GM18526 (cell line): Measurements from ENCODE around the gene TSPYL4.

Experiments
- POLR2A ChIP-seq: IDR thresholded peaks from 3 replicates; pipeline ENCODE4 v1.6.1; 2011; ENCODE audit not compliant: insufficient read length; ENCODE audit errors: extremely low read depth

The TSPYL4 gene

DNA sequence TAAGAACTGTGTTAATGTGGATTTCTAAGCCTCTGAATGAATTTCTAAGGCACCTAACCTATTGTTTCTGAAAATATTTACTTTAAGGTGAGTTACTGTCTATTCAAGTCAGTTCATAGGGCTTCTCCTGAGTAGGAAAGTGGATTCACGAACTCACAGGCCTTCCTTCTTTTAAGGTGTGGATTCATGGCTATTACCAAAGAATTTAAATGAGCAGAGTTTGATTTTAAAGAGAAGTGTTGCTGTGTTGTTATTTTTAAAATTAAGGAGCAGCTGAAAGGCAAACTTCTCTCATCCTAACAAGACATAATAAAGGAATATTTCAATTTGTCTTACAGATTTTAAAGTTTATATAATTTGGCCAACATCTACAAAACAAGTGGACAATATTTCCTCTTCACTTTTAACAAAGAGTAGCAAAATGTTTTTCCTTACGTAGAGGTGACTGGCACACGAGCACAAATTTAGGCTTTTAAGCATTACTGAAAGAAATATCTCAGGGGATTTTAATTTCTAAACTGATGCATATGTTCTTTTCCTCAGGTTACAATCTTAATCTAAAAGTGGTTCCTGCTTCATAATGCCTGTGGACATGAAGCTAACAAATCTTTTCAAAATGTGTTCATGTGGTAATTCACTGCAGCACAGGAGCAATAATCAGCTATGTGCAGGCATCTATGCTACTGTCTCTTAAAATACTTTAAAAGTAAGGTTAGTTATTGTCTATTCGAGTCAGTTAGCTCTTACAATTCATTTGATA, 602 bp upstream of the TSPYL4 start:
- no peak for TF ChIP-seq POLR2A

DNA sequence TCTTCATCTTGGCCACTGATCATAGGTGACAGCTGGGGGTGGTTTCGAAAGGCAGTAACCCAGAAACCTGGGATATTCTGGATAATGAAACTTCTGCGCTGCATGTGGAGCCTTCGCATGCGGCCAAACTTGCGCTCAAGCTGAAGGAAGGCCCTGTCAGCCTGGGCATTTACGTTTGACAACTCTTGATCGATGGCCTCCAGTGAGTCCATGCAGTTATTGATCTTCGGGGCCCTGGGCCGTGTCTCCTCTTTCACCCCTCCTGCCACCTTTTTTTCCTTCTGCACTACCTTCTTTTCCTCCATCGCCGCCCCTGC, 729 bp downstream of the TSPYL4 start:
- TF ChIP-seq POLR2A: no peak

DNA sequence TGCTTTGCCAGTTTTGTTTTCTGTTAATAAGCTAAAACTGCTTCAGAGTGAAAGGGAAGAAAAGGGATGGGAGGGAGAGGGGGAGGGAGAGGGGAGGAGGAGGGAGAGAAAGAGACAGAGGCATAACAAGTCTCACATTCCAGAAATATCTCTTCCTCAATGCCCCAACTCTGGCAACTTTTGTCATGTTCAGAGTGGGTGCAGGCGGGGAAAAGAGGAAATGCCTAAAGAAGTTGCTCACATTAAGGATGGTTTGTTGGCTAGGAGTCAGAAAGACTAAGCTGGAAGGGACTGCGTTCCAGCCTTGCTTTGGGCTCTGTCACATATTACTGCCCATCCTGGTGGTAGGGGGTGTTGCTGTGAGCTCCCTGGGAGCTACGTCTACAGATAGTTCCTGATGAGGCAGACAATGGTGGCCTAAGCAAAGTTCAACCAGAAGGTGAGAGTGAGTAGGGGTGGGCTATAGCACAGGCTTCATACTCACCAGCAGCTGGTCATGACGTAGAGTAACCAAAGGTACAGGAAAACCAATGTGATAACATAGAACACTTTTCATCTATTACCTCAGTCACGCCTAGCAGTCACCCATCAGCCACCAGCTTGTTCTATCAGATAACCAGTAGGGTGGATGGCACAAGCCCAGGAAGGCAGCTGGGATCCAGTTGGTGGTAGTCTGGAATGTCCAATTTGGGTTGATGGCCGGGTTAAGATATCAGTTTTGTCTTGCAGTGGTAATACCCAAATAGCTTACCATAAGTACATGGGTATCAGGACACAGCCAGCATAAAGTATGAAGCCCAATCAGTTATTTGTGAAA, 2.1 kb downstream of the TSPYL4 start:
- TF ChIP-seq POLR2A: no peak

DNA sequence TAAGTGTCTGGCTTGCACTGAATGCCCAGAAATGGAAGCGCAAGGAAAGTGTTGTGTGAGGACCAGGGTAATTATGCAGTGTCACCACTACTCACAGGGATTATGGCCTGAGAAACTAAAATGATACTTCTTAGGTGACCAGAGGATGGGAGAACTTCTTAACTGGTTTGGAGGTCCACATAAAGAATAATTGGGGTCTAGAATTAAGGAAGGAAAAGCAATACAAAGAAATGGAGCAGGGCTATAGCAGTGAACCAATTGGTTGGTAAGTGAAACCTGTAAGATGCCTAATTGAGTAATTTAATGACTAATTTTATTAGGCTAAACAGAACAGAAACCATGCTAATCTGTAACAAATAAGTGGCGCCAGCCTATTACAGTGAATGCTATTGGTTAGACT, 5.3 kb downstream of the TSPYL4 start:
- no peak for TF ChIP-seq POLR2A

DNA sequence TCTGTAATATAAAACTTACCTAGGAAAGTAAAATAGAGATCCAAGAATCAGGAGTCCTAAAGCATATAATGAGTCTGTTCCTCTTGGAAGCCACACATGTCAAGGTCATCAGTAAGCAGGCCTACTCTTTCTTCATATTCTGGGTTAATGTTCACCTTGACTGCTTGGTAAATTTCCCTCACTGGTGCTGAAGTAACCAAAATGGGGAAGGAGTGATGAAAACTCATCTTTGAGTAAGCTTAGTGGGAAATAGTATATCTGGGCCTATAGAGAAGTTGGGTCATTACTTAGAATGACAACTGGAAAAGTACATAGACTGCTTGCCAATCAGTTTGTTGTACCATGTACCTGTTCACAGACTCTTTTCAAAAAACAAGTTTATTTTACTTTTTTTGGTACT, 6.6 kb downstream of the TSPYL4 start:
- TF ChIP-seq POLR2A: no peak

DNA sequence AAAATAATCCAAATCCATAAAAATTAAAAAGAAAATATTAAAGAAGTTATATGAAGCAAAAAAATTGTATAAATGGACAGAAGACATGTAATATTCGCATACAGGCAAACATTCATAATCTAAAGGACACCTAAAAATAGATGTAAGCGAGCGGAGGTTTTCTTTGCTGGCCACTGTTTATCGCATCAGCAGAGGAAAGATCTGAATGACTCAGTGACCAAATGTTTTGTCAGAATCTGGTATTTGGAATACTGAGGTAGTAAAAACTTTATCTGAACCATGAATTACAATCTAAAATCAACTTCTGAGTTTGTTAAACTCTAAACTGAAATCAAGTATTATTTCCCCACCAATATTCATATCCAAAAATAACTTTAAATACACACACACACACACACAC, 7.8 kb downstream of the TSPYL4 start:
- no peak for TF ChIP-seq POLR2A

DNA sequence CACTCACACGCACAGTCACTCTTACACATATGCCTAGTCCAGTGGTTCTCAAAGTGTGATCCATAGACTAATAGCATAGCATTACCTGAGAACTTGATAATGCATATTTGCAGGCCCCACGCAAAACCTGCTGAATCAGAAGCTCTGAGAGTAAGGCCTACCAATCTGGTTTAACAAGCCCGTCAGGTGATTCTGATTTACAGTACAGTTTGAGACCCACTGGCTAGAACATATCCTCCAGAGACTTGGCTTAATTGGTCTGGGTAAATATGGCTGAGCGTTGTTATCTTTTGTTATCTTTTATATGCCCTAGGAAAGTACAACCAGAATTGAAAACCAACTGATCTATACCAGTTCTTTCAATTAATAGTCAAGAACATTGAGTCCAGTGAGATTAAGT, 9.6 kb downstream of the TSPYL4 start:
- TF ChIP-seq POLR2A: no peak

DNA sequence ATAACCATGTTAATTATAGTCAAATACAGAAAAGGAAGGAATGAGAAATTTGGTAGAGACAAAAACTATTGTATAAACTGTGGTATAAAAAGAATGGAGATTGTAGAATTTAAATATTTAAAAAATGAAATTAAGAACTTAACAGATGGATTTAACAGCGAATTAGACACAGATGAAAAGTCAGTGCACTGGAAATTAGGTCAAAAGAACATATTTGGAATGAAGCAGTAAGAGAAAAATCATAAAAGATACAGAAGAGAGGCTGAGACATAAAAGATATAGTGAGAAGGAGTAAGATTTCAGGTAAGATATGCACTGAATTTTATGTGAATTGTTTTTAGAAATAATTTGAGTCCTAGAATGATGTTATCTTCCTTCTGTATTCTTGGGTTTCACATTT, 14.0 kb downstream of the TSPYL4 start:
- no peak for TF ChIP-seq POLR2A

DNA sequence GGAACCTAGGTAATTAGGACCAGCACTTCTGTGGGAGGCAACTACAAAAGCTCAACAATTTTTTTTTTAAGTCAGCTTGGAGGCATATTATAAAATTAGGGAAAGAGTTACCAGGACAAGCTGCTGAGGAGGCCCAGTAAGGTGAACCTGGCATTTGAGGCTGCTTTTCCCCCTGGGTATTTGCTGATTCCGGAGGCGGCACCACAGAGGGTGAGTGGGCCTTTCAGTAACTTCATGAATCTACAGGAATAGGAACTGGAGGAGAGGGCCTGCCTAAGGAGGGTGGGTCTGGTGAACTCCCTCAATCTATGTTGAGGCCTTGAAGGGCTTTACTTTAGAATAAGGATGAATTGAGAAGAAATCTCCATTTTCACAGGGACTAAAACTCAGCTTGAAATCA, 14.6 kb downstream of the TSPYL4 start:
- TF ChIP-seq POLR2A: no peak

DNA sequence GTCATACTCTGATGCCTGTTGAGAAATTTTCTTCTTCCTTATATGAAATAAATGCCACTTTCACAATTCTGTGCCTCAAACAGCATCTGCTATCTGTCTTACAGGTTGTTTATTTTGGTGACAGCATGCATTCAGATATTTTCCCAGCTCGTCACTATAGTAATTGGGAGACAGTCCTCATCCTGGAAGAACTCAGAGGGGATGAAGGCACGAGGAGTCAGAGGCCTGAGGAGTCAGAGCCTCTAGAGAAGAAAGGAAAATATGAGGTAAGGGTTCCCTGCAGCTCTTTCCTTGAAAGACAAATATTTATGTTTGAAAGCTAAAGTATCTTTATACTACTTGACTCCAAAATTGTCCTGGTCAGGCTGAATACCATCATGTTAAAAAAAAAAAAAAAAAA, 15.8 kb downstream of the TSPYL4 start:
- TF ChIP-seq POLR2A: no peak

DNA sequence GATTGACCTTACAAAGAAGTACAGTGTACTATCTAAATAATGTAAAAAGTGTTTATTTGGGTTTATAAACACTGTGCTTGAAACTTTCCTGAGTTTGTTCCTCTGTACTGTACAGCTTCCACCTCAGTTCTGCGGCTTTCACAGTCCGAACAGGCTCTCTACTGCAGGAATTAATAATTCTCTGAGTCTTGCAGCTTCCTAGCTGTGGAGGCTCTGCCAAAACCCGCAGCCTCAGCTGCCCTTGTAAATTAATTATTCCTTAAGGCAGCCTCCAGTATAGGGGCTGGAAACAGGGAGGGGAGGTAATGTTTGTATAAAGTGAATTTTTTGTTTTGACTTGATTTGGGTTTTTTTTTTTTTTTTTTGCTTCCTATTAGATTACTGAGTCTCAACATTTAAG, 19.2 kb downstream of the TSPYL4 start:
- no peak for TF ChIP-seq POLR2A

DNA sequence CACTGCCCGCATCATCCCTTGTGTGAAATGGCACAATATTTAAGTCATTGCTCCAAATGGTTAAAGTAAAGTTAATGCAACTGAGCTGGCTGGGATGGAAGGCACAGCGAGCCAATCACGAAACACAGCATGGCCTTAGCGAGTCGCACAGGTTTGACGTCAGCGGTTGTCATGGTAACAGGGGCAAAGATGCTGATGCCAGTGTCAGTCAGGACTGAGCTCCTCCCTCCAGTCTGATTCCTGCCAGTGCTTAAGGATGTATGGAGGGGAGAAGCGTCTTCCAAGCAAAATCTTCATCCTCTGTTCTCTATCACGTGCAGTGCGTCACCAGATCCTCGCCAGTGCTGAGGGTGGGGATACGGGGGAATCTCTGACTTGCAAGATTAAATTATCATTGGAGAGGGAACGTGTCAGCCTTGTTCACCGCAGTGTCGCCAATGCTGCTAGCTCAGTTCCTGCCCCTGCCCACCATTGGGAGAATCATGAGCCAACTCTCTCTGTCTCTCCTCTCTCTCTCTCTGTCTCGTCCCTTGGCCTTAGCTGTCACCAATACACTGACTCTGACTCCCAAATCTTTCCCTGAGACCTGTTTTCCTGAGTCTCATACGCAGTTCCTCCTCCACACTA, 24.5 kb downstream of the TSPYL4 start:
- TF ChIP-seq POLR2A: no peak

DNA sequence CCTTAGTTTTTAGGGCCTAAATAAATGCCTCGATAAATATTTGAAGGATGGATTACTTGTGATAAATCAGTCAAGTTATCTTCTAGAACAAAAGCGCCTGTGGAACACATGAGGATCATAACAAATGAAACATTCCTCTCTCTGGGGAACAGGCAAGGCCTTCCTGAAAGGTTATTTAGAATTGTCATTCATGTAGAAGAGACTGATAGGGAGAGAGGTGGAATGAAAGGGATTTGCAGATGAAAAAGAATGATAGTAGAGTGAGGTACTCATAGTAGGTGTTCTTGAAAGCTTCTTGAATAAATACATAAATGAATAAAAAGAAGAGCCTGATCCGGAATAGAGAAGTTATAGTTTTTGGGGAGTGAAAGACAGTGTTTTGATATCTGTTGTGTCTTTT, 30.5 kb downstream of the TSPYL4 start:
- no peak for TF ChIP-seq POLR2A

DNA sequence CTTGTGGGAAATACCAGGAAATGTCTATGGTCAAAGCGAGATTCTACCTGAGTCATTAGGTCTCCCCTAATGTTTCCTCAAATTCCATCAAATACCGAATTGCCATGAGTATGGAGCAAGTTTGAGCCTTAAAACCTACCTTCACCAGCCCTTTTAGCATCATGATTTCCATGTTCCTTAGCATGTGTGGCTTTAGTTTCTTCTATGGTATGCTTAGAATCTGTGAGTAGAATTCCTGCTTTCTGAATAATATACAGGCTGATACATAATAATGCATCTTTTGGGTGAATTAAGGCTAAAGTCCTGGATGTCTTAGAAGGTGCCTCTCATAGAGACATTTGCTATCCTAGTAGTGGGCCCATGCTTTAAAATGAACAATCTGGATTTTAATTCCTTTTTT, 32.0 kb downstream of the TSPYL4 start:
- TF ChIP-seq POLR2A: no peak

DNA sequence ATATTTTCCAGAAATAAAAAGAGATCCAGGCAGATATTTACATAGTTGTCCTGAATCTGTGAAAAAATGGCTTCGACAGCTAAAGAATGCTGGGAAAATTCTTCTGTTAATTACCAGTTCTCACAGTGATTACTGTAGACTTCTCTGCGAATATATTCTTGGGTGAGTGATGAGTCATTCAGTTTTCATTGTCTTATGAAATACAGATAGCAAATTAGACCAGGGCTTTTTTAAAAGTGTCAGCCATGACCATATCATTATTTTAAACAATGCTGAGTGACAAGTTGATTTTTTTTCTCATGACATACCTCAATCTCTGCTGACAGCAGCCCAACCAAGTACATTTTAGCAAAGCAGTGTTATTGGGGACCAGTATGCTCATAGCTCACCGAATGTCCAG, 32.8 kb downstream of the TSPYL4 start:
- TF ChIP-seq POLR2A: no peak

DNA sequence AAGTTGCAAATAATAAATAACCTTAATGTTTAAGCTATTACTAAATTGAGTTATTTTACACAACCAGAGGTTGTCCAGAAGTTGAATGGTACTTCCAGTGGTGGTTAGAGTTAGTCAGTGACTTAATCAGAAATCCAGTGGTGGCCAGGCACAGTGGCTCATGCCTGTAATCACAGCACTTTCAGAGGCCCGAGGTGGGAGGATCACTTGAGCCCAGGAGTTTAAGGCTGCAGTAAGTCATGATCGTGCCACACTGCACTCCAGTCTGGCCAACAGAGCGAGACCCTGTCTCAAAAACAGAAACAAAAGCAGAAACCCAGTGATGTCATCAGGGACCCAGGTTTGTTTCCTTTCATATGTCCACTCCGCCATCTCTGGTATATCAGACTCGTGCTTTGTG, 35.0 kb downstream of the TSPYL4 start:
- TF ChIP-seq POLR2A: no peak
